A673 (cell line): ENCODE results near the gene MFSD11.

ENCODE experiments used
- EZH2 ChIP-seq: fragments of 200-600 bp; sonication (generic); IDR thresholded peaks from 2 replicates; pipeline ENCODE4 v1.6.1; 2017; ENCODE audit warnings: borderline replicate concordance, low read depth, mild to moderate bottlenecking, mixed read lengths, antibody characterized with exemption, low read length; ENCODE audit not compliant: poor library complexity, severe bottlenecking
- TF ChIP-seq, protein P1 (sequence below): fragments of 300-800, 200-600 bp; sonication (generic); conservative IDR thresholded peaks from 2 replicates; pipeline ENCODE4 v1.5.1; 2017; ENCODE audit warnings: low read depth, mild to moderate bottlenecking, antibody characterized with exemption, low read length, moderate library complexity, mixed read lengths

GRCh38 chr17:76792348-76792747 is 54.4 kb downstream of the MFSD11 start:
- TF ChIP-seq, protein P1, sequence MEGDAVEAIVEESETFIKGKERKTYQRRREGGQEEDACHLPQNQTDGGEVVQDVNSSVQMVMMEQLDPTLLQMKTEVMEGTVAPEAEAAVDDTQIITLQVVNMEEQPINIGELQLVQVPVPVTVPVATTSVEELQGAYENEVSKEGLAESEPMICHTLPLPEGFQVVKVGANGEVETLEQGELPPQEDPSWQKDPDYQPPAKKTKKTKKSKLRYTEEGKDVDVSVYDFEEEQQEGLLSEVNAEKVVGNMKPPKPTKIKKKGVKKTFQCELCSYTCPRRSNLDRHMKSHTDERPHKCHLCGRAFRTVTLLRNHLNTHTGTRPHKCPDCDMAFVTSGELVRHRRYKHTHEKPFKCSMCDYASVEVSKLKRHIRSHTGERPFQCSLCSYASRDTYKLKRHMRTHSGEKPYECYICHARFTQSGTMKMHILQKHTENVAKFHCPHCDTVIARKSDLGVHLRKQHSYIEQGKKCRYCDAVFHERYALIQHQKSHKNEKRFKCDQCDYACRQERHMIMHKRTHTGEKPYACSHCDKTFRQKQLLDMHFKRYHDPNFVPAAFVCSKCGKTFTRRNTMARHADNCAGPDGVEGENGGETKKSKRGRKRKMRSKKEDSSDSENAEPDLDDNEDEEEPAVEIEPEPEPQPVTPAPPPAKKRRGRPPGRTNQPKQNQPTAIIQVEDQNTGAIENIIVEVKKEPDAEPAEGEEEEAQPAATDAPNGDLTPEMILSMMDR: no peak
- no peak for TF ChIP-seq EZH2
